ENCODE data around the gene PLCH1.

The PLCH1 gene, protein sequence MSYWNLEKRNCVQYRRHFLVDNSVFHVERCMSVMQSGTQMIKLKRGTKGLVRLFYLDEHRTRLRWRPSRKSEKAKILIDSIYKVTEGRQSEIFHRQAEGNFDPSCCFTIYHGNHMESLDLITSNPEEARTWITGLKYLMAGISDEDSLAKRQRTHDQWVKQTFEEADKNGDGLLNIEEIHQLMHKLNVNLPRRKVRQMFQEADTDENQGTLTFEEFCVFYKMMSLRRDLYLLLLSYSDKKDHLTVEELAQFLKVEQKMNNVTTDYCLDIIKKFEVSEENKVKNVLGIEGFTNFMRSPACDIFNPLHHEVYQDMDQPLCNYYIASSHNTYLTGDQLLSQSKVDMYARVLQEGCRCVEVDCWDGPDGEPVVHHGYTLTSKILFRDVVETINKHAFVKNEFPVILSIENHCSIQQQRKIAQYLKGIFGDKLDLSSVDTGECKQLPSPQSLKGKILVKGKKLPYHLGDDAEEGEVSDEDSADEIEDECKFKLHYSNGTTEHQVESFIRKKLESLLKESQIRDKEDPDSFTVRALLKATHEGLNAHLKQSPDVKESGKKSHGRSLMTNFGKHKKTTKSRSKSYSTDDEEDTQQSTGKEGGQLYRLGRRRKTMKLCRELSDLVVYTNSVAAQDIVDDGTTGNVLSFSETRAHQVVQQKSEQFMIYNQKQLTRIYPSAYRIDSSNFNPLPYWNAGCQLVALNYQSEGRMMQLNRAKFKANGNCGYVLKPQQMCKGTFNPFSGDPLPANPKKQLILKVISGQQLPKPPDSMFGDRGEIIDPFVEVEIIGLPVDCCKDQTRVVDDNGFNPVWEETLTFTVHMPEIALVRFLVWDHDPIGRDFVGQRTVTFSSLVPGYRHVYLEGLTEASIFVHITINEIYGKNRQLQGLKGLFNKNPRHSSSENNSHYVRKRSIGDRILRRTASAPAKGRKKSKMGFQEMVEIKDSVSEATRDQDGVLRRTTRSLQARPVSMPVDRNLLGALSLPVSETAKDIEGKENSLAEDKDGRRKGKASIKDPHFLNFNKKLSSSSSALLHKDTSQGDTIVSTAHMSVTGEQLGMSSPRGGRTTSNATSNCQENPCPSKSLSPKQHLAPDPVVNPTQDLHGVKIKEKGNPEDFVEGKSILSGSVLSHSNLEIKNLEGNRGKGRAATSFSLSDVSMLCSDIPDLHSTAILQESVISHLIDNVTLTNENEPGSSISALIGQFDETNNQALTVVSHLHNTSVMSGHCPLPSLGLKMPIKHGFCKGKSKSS (N-terminal part only)

DNA sequence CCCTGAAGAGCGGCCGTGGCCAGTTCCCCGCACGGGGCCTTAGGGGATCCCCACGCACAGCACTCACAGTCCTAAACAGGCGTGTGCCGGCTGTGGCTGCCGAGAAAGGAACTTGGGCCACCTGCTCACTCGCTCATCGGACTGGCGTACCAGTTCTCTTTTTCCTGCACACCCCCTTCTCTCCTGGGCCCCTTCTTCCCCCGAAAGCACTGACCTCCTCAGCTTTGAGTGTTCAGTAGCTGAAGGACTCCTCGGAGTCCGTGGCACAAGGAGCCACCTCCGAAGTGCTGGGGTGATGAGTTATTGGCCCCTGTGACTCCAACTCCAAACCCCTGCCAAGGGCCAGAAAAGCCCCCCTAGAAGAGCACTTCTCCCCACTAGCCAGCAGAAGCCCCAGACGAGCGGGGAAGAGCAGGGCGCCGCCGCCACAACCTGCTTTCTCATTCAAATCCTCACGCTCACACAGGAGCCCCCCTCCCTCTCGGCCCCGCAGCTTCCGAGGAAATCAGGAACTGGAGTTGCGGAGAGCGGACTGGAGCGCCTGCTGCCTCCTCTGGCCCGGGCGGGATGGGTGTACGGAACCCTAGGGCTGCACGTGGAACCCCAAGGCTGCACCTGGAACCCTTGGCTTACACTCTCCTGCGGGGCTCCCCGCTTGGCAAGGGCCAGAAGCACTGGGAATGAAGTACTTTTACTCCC lies at the start of gene PLCH1:
TSS of gene PLCH1 (minus strand) at position 446 of the 699 bp plus-strand sequence. CDS start 40,847 bp downstream, outside the sequence.
- peak; percentile 54 for DNase-seq (ENCODE audit: low spot score)

DNA sequence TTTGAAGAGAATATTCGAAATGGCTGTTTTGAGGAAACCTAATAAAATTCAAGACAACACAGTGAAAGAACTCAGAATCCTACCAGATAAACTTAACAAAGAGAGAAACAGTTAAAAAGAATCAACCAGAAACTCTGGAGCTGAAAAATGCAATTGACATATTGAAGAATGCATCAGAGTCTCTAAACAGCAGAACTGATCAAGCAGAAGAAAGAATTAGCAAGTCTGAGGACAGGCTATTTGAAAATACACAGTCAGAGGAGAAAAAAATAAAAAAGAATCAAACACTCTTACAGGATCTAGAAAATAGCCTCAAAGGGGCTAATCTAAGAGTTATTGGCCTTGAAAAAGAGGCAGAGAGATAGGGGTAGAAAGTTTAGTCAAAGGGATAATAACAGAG lies 47.7 kb upstream of the PLCH1 start:
- no peak for DNase-seq (ENCODE audit: low spot score)

DNA sequence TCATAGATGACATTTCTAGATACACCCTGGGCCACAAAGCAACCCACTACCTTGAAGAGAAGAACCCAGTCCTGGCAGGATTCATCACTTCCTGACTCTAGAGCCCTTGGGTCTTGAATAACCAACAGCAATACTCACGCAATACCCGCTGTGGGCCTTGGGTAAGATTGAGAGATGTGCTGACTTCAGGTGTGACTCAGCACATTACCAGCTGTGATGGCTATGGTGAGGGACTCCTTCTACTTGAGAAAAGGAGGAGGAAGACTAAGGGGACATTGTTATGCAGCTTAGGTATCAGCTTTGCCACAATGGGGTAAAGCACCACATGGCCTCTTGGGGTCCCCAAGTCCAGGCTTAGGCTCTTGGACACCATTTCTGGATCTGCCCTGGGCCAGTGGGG lies 46.3 kb upstream of the PLCH1 start:
- no peak for DNase-seq (ENCODE audit: low spot score)

DNA sequence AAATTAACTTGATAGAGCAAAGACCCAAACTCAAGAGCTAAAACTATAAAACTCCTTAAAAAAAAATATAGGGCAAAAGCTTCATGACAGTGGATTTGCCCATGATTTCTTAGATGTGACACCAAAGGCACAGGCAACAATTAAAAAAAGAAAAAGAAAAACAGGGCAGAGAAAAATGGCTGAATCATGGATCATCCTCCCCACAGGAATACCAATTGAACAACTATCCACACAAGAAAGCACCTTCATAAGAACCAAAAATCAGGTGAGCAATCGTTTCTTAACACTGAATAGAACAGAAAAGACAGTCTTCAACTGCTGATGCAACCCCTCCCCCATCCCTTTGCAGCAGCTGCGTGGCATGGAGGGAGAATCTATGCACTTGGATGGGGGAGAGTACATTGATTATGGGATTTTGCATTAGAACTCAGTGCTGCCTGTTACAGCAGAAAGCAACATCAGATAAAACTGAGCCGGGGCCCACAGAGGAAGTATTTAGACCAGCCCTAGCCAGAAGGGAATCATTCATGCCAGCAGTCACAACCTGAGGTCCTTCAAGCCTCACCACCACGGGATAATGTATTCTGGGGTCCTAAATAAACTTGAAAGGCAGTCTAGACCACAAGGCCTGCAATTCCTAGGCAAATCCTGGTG lies 45.5 kb upstream of the PLCH1 start:
- no peak for DNase-seq (ENCODE audit: low spot score)

DNA sequence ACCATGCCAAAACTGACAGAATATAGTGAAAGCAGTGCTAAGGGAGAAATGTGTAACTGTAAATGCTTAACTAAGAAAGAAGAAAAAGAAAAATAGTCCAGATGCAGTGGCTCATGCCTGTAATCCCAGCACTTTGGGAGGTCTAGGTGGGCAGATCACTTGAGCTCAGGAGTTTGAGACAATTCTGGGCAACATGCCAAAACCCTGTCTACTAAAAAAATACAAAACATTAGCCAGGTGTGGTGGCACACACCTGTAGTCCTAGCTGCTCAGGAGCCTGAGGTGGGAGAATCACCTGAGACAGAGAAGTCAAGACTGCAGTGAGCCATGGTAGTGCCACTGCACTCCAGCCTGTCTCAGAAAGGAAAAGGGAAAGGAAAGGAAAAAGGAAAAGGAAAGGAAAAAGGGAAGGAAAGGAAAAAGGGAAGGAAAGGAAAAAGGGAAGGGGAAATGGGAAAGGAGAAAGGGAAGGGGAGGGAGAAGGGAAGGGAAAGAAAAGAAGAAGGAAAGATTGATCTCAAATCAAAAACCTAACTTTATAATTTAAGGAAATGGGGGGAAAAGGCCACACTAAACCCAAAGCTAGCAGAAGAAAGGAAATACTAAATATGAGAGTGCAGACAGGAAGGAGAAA lies 40.9 kb upstream of the PLCH1 start:
- DNase-seq (ENCODE audit: low spot score), result no peak

DNA sequence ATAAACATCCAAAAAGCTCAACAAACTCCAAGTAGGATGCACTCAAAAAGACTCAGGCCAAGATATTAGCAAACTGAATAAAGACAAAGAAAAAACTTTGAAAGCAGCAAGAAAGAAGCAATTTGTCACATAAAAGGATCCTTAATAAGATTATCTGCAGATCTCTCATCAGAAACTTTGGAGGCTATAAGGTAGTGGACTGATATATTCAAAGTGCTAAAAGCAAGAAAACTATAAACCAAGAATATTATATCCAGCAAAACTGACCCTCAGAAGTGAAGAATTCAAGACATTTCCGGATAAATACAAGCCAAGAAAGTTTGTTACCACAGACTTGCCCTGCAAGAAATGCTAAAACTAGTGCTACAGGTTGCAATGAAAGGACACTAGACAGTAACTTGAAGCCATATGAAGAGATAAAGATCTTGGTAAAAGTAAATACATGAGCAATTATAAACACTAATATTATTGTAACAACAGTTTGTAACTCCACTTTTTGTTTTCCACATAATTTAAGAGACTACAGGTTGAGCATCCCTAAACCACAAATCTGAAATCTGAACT lies 37.6 kb upstream of the PLCH1 start:
- no peak for DNase-seq (ENCODE audit: low spot score)

DNA sequence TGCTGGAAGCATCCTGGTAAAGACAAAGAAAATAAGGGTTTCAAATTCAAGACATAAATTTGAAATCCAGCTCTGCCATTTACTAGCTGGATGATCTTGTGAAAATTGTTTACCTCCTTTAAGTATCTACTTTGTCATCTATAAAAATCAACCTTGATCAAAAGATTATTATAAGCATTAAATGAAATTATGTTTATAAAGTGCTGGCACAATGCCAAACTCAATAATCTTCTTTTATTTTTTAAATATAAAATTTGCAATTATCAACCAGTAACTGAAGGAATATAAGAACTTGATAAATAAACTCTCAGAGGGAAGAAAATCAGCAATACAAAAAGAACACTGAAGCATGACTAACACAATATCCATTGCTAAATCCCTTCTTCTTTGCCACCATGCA lies 35.4 kb upstream of the PLCH1 start:
- DNase-seq (ENCODE audit: low spot score), result no peak

DNA sequence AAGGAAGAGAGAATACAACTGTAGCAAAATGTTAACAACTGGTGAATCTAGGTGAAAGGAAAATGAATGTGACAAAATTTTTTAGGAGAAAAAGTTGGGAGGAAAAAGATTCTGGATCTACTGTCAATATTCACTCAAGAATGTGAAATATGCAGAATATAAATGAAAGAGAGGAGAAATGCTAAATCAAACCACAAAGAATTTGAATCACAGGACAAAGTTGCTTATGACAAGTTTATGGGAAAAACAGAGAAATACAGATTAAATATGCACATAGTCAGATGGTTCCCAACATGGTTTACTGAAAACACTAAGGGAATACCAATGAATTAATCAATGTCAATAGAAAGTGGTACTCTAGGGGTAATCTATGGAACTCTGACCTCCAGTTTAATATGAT lies 33.6 kb upstream of the PLCH1 start:
- no peak for DNase-seq (ENCODE audit: low spot score)

DNA sequence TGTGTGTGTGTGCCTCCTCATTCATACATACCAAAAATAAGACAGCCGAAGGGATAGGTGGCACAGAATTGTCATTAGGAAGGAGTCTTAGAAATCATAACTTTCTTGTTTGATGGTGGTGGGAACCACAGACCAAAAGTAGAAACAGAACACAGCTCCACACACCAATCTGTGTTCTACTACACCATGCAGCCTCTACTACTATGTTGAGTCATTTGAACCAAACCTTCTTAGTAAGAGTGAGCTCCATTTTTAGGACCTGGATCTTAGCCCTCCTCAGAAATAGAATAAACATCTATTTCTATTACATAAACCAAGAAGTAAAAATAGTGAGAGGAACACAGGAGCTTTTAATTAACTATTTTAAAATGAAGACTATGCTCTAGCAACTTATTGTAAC lies 27.9 kb upstream of the PLCH1 start:
- no peak for DNase-seq (ENCODE audit: low spot score)

DNA sequence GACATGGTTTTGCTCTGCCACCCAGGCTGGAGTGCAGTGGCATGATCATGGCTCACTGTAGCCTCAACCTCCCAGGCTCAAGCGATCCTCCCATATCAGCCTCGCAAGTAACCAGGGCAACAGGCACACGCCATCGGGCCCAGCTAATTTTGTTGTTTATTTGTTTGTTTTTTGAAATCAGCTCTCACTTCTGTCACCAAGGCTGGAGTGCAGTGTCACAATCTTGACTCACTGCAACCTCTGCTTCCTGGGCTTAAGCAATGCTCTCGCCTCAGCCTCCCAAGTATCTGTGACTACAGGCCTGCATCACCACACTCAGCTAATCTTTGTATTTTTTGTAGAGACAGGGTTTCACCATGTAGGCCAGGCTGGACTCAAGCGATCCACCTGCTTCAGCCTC lies 26.3 kb upstream of the PLCH1 start:
- DNase-seq (ENCODE audit: low spot score), result no peak

DNA sequence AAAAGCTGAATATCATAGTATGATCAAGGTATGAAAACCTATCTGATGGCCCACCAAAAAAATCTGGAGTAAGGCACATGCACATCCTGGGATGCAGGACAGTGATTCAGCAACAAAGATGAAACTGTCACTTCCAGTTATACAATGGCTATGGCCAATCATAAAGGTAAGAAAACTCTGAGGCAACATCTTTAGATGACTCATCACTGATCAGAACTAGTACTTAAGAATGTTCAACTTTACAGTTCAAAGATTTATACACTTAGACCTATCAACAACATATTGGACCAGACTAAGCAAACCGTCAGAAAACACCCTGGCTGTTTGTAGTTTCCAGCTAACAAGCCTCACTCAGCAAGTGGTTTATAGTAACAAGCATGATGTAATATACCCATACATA lies 21.3 kb upstream of the PLCH1 start:
- no peak for DNase-seq (ENCODE audit: low spot score)

DNA sequence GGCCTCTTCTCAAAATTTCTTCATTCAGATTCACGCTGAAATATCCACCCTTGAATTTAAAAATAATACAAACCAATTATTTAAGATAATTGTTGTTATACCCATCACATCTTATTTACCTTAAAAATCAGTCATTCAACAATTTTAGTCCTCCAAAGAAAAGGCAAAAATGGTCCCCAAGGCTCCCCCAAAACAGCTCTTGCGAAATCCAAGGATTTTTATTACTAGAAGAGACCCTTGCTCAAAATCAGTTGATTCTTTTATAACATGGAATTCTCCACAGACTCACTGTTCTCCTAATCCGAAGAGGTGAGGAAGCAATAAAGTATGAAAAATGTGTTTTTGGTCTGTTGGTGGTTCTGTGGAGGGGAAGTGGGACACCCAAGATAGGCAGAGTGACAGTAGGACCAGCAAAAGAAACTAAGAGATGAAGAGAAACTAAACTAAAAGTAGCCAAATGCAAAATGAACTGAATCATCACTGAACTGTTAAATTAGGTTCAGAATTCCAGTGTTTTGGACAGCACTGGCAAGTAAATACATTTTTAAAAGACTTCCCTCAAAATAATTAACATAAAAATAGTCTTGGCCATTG lies 19.1 kb upstream of the PLCH1 start:
- DNase-seq (ENCODE audit: low spot score), result no peak

DNA sequence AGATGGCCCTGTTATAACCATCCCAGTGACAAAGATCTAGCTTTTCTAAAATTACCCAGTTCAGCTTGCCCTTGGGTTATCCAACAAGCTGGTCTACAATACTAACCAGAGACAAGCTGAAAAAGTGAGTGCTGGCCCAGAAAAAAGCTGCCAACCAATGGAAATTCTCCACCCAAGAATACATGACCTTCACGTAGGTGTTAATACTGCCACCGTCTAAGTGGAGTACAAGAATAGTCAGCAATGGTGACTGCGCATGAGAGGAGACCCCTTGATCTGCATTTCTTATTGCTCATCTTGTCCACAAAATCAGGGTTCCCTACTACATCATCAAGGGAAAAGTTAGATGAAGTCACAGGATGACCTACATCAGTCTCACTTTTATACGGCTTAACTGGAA lies 15.8 kb upstream of the PLCH1 start:
- no peak for DNase-seq (ENCODE audit: low spot score)

DNA sequence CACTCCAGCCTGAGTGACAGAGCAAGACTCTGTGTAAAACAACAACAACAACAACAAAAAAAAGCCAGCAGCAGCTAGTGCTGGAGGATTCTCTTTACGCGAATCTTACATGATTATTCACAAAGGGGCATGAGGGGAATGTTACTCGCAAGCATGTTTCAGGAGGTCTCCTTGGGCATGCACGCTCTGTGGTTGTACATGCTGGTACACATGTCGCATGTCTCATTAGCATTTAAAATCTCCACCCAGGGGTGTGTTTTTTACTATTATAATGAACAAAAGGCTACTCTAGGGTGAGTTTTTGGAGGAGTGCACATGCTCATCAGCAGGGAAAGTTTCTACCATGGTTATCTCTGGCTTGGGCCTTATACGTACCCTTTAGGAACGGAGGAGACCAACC lies 12.7 kb upstream of the PLCH1 start:
- no peak for DNase-seq (ENCODE audit: low spot score)

DNA sequence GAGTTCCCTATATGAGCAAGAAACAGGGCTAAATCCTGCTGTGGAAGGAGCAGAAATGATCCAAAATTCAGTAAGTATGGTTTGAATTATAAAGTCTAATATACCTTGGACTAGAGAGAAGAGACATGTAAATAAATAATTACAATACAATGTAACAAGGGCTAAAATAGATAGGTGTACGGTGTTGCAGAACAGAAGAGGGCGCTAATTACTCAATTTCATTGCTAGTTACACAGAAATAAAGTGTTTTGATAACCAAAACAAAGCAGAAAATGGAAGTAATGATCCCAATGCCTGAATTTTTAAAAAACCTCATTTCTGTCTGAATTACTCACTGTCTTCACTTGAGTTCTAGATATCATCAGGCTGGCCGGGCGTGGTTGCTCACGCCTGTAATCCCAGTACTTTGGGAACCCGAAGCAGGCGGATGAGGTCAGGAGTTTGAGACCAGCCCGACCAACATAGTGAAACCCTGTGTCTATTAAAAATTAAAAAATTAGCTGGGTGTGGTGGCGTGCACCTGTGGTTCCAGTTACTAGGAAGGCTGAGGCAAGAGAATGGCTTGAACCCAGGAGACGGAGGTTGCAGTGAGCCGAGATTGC lies 8.3 kb upstream of the PLCH1 start:
- DNase-seq (ENCODE audit: low spot score), result no peak

DNA sequence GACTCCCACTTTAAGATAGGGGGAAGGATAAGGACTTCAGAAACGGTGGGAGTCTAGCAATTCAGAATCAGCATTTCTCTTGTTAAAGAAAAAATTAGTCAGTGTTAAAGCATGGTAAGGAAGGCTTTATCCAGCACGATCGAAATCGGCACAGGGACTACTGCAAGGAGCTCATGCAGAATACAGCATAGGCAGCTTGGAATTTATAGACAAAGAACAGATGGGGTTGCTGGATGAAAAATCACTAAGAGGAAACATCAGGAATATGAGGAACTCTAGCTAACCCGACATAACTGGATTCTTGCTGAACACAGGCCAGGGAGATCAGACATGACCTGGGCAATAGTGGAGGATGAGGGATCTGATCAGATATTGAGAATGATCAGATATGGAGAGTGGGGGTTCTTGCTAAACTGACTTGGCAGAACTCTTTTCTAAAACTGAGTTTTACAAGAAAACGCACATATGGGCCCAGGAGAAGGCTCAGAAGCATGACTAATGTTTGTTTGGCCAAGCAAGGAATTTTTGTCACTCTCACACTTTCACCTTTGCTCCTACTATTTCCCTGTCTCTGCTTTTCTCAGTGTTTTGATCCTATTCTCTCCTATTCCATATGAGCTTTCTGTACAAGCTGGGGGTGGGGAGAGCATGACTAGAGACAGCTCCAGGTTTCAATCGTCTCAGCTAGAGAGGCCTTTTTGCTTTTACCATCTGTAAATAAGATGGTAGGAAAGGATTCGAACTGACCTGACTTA lies 3.9 kb upstream of the PLCH1 start:
- DNase-seq (ENCODE audit: low spot score), result no peak

DNA sequence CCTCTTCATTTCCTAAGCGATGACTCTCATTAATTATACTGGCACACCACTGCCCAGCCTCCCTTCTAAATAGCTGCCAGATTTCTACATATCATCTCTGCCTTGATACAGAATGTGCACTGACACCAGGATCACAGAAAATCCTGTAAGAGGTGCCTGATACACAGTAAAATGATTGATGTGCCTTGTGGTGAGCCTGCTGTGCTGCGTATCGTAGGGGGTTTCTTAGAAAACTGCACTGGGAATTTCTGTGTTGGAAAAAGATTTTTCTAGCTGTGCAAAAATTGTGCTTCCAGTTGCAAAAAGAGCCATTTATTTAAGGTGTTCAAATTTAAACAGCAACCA lies 3.0 kb upstream of the PLCH1 start:
- no peak for DNase-seq (ENCODE audit: low spot score)

DNA sequence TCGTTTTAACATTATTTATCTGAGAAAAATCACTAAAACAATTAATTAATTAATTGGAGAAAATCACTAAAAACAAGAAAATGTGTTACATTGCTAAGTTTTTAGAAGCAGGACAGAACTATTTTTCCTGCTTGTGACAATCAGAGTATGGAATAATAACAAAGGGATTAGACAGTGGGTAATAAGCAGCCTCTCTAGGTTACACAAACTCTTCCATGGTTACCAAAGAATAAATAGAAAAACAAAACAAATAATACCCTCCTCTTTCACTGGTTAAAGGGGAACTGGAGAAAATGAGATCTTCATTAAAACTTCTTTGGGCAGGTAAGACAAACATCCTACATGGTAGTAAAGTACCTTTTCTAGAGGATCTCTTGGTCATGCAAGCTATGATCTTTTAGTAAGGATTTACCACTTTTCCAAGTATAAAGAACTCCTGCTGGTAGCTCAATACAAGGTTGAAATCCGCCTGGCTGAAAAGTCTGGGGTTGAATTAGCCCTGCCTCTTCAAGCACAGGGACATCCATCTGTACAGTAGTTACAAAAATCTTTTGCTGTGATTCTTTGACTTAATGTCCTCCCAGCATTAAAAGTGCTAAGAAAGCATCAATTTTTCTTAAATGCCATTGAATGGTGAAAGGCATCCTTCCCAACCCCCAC lies 2.5 kb upstream of the PLCH1 start:
- no peak for DNase-seq (ENCODE audit: low spot score)

DNA sequence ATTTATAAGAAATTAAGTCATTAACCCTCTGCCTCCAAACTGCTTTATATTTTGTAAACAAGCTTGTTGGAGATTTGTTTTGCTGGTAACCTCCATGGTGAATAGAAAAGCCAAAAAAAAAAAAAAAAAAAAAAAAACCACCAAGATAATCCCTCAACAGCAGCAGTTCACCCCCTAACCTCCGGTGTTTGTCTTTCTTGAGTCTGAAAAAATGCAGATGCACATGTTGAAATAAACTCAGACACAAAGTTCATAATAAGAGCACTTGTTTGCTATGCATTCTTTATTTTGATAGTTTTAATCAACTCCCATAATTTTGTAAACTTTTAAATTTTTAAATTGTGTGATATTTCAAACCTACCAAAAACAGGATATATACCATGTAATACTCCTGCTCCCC lies 1.8 kb upstream of the PLCH1 start:
- no peak for DNase-seq (ENCODE audit: low spot score)

Data from germinal center (tissue), 1 donor.